ENCODE measurements around the gene CAMK2D.

CAMK2D gene

GRCh38 chr4:113637823-113638561 lies 123.5 kb downstream of the CAMK2D start:
- TF ChIP-seq, protein P1, sequence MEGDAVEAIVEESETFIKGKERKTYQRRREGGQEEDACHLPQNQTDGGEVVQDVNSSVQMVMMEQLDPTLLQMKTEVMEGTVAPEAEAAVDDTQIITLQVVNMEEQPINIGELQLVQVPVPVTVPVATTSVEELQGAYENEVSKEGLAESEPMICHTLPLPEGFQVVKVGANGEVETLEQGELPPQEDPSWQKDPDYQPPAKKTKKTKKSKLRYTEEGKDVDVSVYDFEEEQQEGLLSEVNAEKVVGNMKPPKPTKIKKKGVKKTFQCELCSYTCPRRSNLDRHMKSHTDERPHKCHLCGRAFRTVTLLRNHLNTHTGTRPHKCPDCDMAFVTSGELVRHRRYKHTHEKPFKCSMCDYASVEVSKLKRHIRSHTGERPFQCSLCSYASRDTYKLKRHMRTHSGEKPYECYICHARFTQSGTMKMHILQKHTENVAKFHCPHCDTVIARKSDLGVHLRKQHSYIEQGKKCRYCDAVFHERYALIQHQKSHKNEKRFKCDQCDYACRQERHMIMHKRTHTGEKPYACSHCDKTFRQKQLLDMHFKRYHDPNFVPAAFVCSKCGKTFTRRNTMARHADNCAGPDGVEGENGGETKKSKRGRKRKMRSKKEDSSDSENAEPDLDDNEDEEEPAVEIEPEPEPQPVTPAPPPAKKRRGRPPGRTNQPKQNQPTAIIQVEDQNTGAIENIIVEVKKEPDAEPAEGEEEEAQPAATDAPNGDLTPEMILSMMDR (IDR thresholded peaks at IDR 0.05; ENCODE audit: insufficient read depth, low read depth, low read length, missing control alignments), result no peak
- H3K4me3 ChIP-seq (ENCODE audit: low read depth, low read length), result no peak overlapping the region
- DNase-seq (ENCODE audit: low read depth), result peak; percentile 14

GRCh38 chr4:113637363-113637762 lies 124.2 kb downstream of the CAMK2D start:
- H3K4me3 ChIP-seq (ENCODE audit: low read depth, low read length), result no peak overlapping the region
- DNase-seq (ENCODE audit: low read depth), result no peak
- TF ChIP-seq, protein P1 (IDR thresholded peaks at IDR 0.05; ENCODE audit: insufficient read depth, low read depth, low read length, missing control alignments), result no peak

DNA sequence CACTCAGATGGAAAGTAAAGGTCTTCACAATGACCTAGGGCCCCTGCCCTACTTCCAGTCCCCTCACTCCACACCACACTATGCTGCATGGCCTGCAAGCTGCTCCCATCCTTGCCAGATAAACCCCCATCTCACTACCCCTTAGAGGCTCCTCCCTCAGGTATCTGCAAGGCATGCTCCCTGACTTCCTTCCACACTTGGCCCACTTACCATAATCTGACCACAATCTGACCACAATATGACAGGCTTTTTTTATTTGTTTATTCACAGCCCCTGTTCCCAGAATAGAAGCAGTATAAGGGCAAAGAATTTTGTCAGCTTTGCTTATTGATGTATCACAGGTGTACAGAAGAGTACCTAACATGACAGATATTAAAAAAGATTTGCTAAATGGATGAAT lies 124.7 kb downstream of the CAMK2D start:
- peak; percentile 11 for DNase-seq (ENCODE audit: low read depth)
- no peak overlapping the region for H3K4me3 ChIP-seq (ENCODE audit: low read depth, low read length)

DNA sequence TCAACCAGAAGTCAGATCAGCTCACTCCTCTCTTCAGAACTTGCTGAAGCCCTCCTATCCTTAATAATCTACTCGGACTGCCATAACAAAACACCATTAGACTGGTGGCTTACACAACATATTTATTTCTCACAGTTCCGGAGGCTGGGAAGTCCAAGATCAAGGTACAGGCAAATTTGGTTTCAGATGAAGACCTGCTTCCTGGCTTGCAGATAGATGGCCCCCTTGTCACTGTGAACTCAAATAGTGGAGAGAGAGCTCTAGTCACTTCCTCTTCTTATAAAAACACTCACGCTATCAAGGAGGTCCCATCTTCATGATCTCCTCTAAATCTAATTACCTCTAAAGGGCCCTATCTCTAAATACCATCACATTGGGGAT lies 125.1 kb downstream of the CAMK2D start:
- TF ChIP-seq, protein P1 (IDR thresholded peaks at IDR 0.05; ENCODE audit: insufficient read depth, low read depth, low read length, missing control alignments), result peak; percentile 9
- H3K4me3 ChIP-seq (ENCODE audit: low read depth, low read length), result no peak overlapping the region
- peak; percentile 65 for DNase-seq (ENCODE audit: low read depth)

More for the DNA sequence above, 124.7 kb downstream of the CAMK2D start:
- TF ChIP-seq, protein P1 (IDR thresholded peaks at IDR 0.05; ENCODE audit: insufficient read depth, low read depth, low read length, missing control alignments), result no peak

GRCh38 chr4:113635739-113636437 lies 125.7 kb downstream of the CAMK2D start:
- peak; percentile 9 for DNase-seq (ENCODE audit: low read depth)
- no peak overlapping the region for H3K4me3 ChIP-seq (ENCODE audit: low read depth, low read length)
- TF ChIP-seq, protein P1 (IDR thresholded peaks at IDR 0.05; ENCODE audit: insufficient read depth, low read depth, low read length, missing control alignments), result no peak

DNA sequence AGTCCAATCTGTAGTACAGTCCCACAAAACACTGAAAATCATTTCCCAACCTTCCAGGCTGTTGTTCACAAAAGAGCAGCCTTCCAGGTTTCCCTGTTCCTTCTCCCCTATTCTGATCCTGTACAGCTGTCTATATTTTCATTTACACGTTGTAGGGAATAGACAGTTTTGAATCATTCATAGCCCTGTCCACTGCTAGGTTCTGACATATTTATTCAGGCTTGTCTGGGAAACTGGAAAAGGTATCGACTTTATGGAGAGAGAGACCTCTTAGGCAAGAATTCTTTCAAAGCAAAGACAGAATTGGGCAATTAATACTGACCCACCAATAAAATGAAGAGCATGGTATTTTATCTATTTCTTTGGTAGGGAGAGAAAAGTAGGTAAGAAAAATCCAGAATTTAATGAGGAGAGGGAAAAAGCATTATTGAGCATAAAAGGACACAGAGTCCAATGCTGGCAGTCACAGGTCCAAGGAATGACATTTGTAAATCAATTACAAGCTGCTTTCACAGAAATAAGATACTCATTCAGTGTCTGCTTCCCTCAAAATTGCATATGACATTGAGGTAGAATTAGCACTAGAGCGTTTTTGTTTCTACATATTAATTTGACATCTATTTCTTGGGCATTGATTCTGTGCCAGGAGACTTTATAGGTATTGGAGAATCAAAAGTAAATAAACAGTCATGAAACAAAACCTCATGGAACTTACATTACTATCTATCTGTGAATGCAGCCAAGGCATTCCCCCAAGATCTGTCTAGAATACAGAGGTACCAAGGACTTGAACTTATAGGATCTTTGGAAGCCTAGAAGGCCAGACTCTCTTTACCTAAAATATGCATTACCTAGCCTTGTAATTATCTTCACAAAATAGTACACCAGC lies 127.2 kb downstream of the CAMK2D start:
- TF ChIP-seq, protein P1 (IDR thresholded peaks at IDR 0.05; ENCODE audit: insufficient read depth, low read depth, low read length, missing control alignments), result no peak
- no peak for DNase-seq (ENCODE audit: low read depth)
- no peak overlapping the region for H3K4me3 ChIP-seq (ENCODE audit: low read depth, low read length)

Data from GM12865 (cell line).